ENCODE measurements around the gene ODC1.

DNA sequence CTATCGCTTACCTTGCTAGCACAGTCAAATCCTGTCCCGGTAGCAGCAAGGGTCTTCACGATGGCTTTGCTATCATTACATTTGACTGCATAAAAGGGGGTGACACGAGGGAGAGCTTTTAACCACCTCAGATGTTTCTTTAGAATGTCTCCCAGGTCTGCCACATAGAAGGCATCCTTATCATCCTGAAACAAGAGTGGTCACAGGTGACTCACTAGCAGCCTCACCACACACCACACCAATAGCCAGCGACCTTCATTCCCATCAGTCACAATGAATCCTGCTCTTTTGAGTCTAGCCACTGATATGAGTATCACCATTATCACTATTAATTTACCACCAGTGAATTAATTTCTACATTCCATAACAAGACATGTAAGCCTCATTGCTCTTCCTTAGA is 3.7 kb downstream of the ODC1 start:
- TF ChIP-seq, protein P1, sequence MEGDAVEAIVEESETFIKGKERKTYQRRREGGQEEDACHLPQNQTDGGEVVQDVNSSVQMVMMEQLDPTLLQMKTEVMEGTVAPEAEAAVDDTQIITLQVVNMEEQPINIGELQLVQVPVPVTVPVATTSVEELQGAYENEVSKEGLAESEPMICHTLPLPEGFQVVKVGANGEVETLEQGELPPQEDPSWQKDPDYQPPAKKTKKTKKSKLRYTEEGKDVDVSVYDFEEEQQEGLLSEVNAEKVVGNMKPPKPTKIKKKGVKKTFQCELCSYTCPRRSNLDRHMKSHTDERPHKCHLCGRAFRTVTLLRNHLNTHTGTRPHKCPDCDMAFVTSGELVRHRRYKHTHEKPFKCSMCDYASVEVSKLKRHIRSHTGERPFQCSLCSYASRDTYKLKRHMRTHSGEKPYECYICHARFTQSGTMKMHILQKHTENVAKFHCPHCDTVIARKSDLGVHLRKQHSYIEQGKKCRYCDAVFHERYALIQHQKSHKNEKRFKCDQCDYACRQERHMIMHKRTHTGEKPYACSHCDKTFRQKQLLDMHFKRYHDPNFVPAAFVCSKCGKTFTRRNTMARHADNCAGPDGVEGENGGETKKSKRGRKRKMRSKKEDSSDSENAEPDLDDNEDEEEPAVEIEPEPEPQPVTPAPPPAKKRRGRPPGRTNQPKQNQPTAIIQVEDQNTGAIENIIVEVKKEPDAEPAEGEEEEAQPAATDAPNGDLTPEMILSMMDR (IDR thresholded peaks at IDR 0.05; ENCODE audit: insufficient read depth, low read depth, low read length), result no peak
- TF ChIP-seq EZH2 (IDR thresholded peaks at IDR 0.05; ENCODE audit: insufficient read depth, low read length), result no peak

Data from astrocyte (in vitro differentiated cells and primary cell).